ENCODE measurements around the gene CDKN2B-AS1.

Gene CDKN2B-AS1

GRCh38 chr9:22037954-22038690 lies 43.5 kb downstream of the CDKN2B-AS1 start:
- TF ChIP-seq, protein P1, sequence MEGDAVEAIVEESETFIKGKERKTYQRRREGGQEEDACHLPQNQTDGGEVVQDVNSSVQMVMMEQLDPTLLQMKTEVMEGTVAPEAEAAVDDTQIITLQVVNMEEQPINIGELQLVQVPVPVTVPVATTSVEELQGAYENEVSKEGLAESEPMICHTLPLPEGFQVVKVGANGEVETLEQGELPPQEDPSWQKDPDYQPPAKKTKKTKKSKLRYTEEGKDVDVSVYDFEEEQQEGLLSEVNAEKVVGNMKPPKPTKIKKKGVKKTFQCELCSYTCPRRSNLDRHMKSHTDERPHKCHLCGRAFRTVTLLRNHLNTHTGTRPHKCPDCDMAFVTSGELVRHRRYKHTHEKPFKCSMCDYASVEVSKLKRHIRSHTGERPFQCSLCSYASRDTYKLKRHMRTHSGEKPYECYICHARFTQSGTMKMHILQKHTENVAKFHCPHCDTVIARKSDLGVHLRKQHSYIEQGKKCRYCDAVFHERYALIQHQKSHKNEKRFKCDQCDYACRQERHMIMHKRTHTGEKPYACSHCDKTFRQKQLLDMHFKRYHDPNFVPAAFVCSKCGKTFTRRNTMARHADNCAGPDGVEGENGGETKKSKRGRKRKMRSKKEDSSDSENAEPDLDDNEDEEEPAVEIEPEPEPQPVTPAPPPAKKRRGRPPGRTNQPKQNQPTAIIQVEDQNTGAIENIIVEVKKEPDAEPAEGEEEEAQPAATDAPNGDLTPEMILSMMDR (conservative IDR thresholded peaks at IDR 0.05; ENCODE audit: low read length) = peak; percentile 59
- DNase-seq (ENCODE audit: low read depth) = peak; percentile 51

GRCh38 chr9:22039258-22039657 lies 44.7 kb downstream of the CDKN2B-AS1 start:
- no peak overlapping the region for H3K4me3 ChIP-seq (ENCODE audit: low read length)
- TF ChIP-seq, protein P1 (conservative IDR thresholded peaks at IDR 0.05; ENCODE audit: low read length) = no peak
- DNase-seq (ENCODE audit: low read depth) = peak; percentile 29

More at GRCh38 chr9:22037954-22038690, 43.5 kb downstream of the CDKN2B-AS1 start:
- H3K4me3 ChIP-seq (ENCODE audit: low read length) = no peak overlapping the region

- DNase-seq (ENCODE audit: low read depth) = peak; percentile 82
- TF ChIP-seq, protein P1 (conservative IDR thresholded peaks at IDR 0.05; ENCODE audit: low read length) = no peak
- no peak overlapping the region for H3K4me3 ChIP-seq (ENCODE audit: low read length)
These were observed 46.2 kb downstream of the CDKN2B-AS1 start for GRCh38 chr9:22040760-22041159.

- H3K4me3 ChIP-seq (ENCODE audit: low read length) = no peak overlapping the region
- TF ChIP-seq, protein P1 (conservative IDR thresholded peaks at IDR 0.05; ENCODE audit: low read length) = no peak
- no peak for DNase-seq (ENCODE audit: low read depth)
These were observed 46.8 kb downstream of the CDKN2B-AS1 start for GRCh38 chr9:22041344-22041743.

GRCh38 chr9:22041775-22042174 lies 47.2 kb downstream of the CDKN2B-AS1 start:
- TF ChIP-seq, protein P1 (conservative IDR thresholded peaks at IDR 0.05; ENCODE audit: low read length) = no peak
- peak; percentile 64 for DNase-seq (ENCODE audit: low read depth)
- H3K4me3 ChIP-seq (ENCODE audit: low read length) = no peak overlapping the region

DNA sequence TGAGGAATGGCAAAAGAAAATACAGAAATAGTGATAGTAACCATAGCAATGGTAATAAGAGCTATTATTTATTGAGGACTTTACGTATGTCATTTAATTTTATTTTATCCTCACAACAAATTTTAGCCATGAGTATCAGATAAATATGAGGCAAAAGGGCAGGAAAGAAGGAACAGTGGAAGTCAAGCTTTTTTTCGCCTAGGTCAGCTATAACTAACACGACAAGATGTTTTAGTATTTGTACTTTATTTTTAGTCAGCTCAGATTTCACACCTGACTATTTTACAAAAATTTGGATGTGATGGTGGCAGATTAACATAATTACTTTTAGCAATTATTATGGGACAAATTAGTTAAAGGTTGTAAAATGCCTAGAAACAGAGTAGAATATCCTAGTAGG lies 49.3 kb downstream of the CDKN2B-AS1 start:
- TF ChIP-seq, protein P1 (conservative IDR thresholded peaks at IDR 0.05; ENCODE audit: low read length) = no peak
- DNase-seq (ENCODE audit: low read depth) = no peak
- H3K4me3 ChIP-seq (ENCODE audit: low read length) = no peak overlapping the region

GRCh38 chr9:22044583-22044982 lies 50.0 kb downstream of the CDKN2B-AS1 start:
- no peak overlapping the region for H3K4me3 ChIP-seq (ENCODE audit: low read length)
- TF ChIP-seq, protein P1 (conservative IDR thresholded peaks at IDR 0.05; ENCODE audit: low read length) = no peak
- DNase-seq (ENCODE audit: low read depth) = peak; percentile 75
